ENCODE data around the gene PURA. TPM values are rescaled to one million over a fixed set of nuclear protein-coding genes. Genes with fewer than 3 reads are reported as not detected.

PURA gene
- total and polyA plus RNA-seq, 4 donors: 2.8 to 14.7 (median 5.6) TPM

DNA sequence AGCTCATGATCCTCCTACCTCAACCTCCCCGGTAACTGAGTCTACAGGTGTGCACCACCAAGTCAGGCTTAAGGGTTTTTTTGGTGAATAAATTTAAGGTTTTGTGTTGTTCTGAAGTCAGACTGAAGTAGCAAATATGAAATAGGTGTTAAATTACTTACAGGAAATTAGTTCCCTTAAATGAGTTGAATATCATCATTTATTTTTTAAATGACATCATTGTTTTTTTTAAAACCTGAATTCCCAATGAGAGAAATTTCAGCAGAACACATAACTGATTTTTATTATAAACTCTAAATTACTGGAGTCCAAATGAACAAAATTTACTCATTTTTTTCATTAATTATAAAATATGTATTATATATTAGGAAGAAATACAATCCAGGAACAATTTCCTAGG, 37.8 kb upstream of the PURA start:
- H3K36me3 ChIP-seq (ENCODE audit: control insufficient read depth in 4 of 4, insufficient read depth in 3 of 4, low read depth in 1 of 4, low read length in 3 of 4): no peaks in the 10 kb centered on the region
- peaks cover 0 to 3% (median 1%) of the 10 kb centered on the region in 4 donors for H3K4me1 ChIP-seq (ENCODE audit: control insufficient read depth in 4 of 4, insufficient read depth in 4 of 4, low read length in 3 of 4)
- no peak overlapping the region for H3K9ac ChIP-seq (ENCODE audit: low read depth in 1 of 2, low read length in 2 of 2)
- H3K9me3 ChIP-seq (ENCODE audit: control insufficient read depth in 4 of 4, low read length in 3 of 4): no peaks in the 10 kb centered on the region
- no peak overlapping the region for H3K27ac ChIP-seq (ENCODE audit: low read depth in 1 of 2, low read length in 2 of 2)
- no peak overlapping the region for H3K4me3 ChIP-seq (ENCODE audit: low read depth in 1 of 3, low read length in 3 of 3)
- H3K27me3 ChIP-seq (ENCODE audit: control insufficient read depth in 4 of 4, insufficient read depth in 4 of 4, low read length in 3 of 4): no peaks in the 10 kb centered on the region
- TF ChIP-seq HNF4G (IDR thresholded peaks at IDR 0.05) (no peak), EGR1 (IDR thresholded peaks at IDR 0.05; ENCODE audit: low read depth in 2 of 2) (no peak), RXRA (IDR thresholded peaks at IDR 0.05) (no peak), YY1 (IDR thresholded peaks at IDR 0.05) (no peak), FOXA2 (IDR thresholded peaks at IDR 0.05) (no peak), TAF1 (conservative IDR thresholded peaks at IDR 0.05) (no peak), RAD21 (IDR thresholded peaks at IDR 0.05) (no peak), SP1 (IDR thresholded peaks at IDR 0.05) (no peak), JUND (IDR thresholded peaks at IDR 0.05) (no peak), GABPA (IDR thresholded peaks at IDR 0.05 in 1 of 2, conservative IDR thresholded peaks at IDR 0.05 in 1 of 2) (no peak), HNF4A (conservative IDR thresholded peaks at IDR 0.05) (no peak), NR2F2 (IDR thresholded peaks at IDR 0.05) (no peak), FOXA1 (IDR thresholded peaks at IDR 0.05) (no peak)
- TF ChIP-seq, protein P1, sequence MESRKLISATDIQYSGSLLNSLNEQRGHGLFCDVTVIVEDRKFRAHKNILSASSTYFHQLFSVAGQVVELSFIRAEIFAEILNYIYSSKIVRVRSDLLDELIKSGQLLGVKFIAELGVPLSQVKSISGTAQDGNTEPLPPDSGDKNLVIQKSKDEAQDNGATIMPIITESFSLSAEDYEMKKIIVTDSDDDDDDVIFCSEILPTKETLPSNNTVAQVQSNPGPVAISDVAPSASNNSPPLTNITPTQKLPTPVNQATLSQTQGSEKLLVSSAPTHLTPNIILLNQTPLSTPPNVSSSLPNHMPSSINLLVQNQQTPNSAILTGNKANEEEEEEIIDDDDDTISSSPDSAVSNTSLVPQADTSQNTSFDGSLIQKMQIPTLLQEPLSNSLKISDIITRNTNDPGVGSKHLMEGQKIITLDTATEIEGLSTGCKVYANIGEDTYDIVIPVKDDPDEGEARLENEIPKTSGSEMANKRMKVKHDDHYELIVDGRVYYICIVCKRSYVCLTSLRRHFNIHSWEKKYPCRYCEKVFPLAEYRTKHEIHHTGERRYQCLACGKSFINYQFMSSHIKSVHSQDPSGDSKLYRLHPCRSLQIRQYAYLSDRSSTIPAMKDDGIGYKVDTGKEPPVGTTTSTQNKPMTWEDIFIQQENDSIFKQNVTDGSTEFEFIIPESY (IDR thresholded peaks at IDR 0.05): no peak
- TF ChIP-seq, protein P2, sequence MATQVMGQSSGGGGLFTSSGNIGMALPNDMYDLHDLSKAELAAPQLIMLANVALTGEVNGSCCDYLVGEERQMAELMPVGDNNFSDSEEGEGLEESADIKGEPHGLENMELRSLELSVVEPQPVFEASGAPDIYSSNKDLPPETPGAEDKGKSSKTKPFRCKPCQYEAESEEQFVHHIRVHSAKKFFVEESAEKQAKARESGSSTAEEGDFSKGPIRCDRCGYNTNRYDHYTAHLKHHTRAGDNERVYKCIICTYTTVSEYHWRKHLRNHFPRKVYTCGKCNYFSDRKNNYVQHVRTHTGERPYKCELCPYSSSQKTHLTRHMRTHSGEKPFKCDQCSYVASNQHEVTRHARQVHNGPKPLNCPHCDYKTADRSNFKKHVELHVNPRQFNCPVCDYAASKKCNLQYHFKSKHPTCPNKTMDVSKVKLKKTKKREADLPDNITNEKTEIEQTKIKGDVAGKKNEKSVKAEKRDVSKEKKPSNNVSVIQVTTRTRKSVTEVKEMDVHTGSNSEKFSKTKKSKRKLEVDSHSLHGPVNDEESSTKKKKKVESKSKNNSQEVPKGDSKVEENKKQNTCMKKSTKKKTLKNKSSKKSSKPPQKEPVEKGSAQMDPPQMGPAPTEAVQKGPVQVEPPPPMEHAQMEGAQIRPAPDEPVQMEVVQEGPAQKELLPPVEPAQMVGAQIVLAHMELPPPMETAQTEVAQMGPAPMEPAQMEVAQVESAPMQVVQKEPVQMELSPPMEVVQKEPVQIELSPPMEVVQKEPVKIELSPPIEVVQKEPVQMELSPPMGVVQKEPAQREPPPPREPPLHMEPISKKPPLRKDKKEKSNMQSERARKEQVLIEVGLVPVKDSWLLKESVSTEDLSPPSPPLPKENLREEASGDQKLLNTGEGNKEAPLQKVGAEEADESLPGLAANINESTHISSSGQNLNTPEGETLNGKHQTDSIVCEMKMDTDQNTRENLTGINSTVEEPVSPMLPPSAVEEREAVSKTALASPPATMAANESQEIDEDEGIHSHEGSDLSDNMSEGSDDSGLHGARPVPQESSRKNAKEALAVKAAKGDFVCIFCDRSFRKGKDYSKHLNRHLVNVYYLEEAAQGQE (IDR thresholded peaks at IDR 0.05): no peak
- TF ChIP-seq, protein P3, sequence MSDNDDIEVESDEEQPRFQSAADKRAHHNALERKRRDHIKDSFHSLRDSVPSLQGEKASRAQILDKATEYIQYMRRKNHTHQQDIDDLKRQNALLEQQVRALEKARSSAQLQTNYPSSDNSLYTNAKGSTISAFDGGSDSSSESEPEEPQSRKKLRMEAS (IDR thresholded peaks at IDR 0.05): no peak
- TF ChIP-seq, protein P4, sequence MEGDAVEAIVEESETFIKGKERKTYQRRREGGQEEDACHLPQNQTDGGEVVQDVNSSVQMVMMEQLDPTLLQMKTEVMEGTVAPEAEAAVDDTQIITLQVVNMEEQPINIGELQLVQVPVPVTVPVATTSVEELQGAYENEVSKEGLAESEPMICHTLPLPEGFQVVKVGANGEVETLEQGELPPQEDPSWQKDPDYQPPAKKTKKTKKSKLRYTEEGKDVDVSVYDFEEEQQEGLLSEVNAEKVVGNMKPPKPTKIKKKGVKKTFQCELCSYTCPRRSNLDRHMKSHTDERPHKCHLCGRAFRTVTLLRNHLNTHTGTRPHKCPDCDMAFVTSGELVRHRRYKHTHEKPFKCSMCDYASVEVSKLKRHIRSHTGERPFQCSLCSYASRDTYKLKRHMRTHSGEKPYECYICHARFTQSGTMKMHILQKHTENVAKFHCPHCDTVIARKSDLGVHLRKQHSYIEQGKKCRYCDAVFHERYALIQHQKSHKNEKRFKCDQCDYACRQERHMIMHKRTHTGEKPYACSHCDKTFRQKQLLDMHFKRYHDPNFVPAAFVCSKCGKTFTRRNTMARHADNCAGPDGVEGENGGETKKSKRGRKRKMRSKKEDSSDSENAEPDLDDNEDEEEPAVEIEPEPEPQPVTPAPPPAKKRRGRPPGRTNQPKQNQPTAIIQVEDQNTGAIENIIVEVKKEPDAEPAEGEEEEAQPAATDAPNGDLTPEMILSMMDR (IDR thresholded peaks at IDR 0.05; ENCODE audit: low read depth, low read length, missing input control): no peak
- TF ChIP-seq, protein P5, sequence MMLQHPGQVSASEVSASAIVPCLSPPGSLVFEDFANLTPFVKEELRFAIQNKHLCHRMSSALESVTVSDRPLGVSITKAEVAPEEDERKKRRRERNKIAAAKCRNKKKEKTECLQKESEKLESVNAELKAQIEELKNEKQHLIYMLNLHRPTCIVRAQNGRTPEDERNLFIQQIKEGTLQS (IDR thresholded peaks at IDR 0.05): no peak
- no peak for DNase-seq (ENCODE audit: low spot score)
- 95% methylated on average over 1 of the region's 1 CpG for WGBS

Data from liver (tissue), 9 donors.